ENCODE results near the gene BCAP31. TPM values are rescaled to one million over a fixed set of nuclear protein-coding genes. Genes with fewer than 3 reads are reported as not detected.
"Not testable (repeated sequence)": the region's sequence is repeated elsewhere in the genome, so short reads cannot be mapped to it uniquely, and the experiment has no call there.

BCAP31 gene
- total RNA-seq, 2 experiments from 2014 or later = 43.0 to 72.0 TPM

DNA sequence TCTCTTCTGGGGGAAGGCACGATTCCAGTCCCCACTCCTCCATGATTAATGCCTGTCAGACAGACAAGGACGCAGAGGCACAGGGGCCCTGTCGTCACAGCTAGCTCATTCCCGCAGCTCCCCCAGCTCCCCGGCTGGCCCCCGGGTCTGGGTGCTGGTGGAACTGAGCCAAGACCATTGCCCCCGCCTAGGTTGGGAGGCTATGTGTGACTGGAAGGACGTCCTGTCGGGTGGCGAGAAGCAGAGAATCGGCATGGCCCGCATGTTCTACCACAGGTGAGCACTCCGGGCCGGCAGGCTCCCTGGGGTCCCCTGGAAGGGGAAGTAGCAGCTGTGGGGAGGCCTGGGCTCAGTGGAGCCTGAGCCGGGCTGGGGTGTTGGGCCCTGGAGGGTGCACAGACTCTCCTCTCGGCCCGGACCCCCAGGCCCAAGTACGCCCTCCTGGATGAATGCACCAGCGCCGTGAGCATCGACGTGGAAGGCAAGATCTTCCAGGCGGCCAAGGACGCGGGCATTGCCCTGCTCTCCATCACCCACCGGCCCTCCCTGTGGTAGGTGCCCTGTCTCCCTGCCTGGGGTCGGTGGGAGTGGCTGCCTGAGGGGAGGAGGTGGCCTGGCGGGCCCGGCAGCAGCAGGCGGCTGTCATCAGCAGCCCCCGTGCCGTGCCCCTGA, 18.7 kb upstream of the BCAP31 start:
- DNase-seq (ENCODE audit: low spot score); intact Hi-C loops (cut with micrococcal nuclease; ENCODE audit: unreplicated experiment); H3K4me2 ChIP-seq (ENCODE audit: low read length); H3K4me3 ChIP-seq (ENCODE audit: low read depth, low read length, poor library complexity, severe bottlenecking); H3K27ac ChIP-seq (ENCODE audit: low read depth, low read length, poor library complexity, severe bottlenecking); CTCF ChIA-PET (ENCODE audit: unreplicated experiment); H3K4me1 ChIP-seq (ENCODE audit: insufficient read depth, low read length, poor library complexity, severe bottlenecking); H2AFZ ChIP-seq (ENCODE audit: low read length); H3K36me3 ChIP-seq (ENCODE audit: insufficient read depth, low read length); H3K9me2 ChIP-seq (ENCODE audit: insufficient read depth, low read length); H3K79me2 ChIP-seq (ENCODE audit: insufficient read depth, low read depth, low read length); H4K20me1 ChIP-seq (ENCODE audit: insufficient read depth, low read length); BruUV-seq (replicated peaks); POLR2A ChIA-PET; H3K9me3 ChIP-seq (ENCODE audit: low read length): not testable (repeated sequence)

DNA sequence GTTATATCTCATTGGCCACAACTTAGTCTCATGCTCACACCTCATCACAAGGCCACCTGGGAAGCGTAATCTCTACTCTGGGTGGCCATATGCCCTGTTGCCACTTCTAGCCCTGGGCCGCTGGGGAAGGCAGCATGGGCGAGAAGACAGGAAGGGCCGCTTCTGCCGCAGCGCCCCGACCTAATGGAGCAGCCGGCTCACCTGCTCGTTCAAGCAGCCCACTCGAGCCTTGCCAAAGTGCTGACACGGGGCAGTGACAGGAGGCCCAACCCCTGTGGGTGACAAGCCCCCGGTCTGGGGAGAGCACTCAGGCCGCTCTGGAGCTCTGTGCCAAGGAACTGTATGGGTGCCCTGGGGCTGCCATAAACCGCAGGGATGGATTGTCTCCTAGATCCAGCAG, 17.9 kb upstream of the BCAP31 start:
- BruUV-seq (replicated peaks); H2AFZ ChIP-seq (ENCODE audit: low read length); H3K4me3 ChIP-seq (ENCODE audit: low read depth, low read length, poor library complexity, severe bottlenecking); H4K20me1 ChIP-seq (ENCODE audit: insufficient read depth, low read length); H3K9me2 ChIP-seq (ENCODE audit: insufficient read depth, low read length); H3K4me1 ChIP-seq (ENCODE audit: insufficient read depth, low read length, poor library complexity, severe bottlenecking); CTCF ChIA-PET (ENCODE audit: unreplicated experiment); DNase-seq (ENCODE audit: low spot score); H3K4me2 ChIP-seq (ENCODE audit: low read length); intact Hi-C loops (cut with micrococcal nuclease; ENCODE audit: unreplicated experiment); H3K27ac ChIP-seq (ENCODE audit: low read depth, low read length, poor library complexity, severe bottlenecking); H3K36me3 ChIP-seq (ENCODE audit: insufficient read depth, low read length); H3K9me3 ChIP-seq (ENCODE audit: low read length); H3K79me2 ChIP-seq (ENCODE audit: insufficient read depth, low read depth, low read length); POLR2A ChIA-PET: not testable (repeated sequence)

DNA sequence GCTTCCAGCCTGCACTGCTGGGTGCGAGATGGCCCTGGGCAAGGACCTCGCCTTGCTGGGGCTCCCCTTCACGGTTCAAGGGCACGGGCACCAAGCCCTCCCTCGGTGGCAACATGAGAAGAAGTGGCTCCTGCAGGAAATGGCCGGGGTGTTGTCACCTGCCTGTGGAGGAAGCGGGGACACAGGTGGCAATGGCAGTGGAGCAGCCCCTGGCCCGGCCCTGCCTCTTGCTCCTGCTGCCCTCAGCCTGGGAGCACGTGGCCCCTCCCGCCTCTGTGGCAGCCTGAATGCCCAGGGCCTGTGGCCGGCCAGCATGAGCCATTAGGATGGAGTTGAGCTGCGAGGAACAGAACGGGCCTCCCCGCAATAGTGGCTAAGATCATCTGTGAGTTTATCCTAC, 17.3 kb upstream of the BCAP31 start:
- no TSS peak for BruUV-seq (replicated peaks)
- Histone ChIP-seq H3K4me3 (ENCODE audit: low read depth, low read length, poor library complexity, severe bottlenecking) (no peak overlapping the region), H3K36me3 (ENCODE audit: insufficient read depth, low read length) (no peaks in the 10 kb centered on the region), H3K4me2 (ENCODE audit: low read length) (no peak overlapping the region), H3K9me2 (ENCODE audit: insufficient read depth, low read length) (no peaks in the 10 kb centered on the region), H4K20me1 (ENCODE audit: insufficient read depth, low read length) (no peaks in the 10 kb centered on the region), H3K4me1 (ENCODE audit: insufficient read depth, low read length, poor library complexity, severe bottlenecking) (no peaks in the 10 kb centered on the region), H3K27ac (ENCODE audit: low read depth, low read length, poor library complexity, severe bottlenecking) (no peak overlapping the region), H3K9me3 (ENCODE audit: low read length) (no peaks in the 10 kb centered on the region), H3K79me2 (ENCODE audit: insufficient read depth, low read depth, low read length) (no peaks in the 10 kb centered on the region), H2AFZ (ENCODE audit: low read length) (no peak overlapping the region)
- ChIA-PET CTCF (ENCODE audit: unreplicated experiment) (no interaction called here), POLR2A (no interaction called here)
- DNase-seq (ENCODE audit: low spot score) = no peak
- intact Hi-C loops (cut with micrococcal nuclease; ENCODE audit: unreplicated experiment) = no loop called here
- no peak for TF ChIP-seq CTCF (conservative IDR thresholded peaks at IDR 0.05; ENCODE audit: low read length)
- no peak for TF ChIP-seq EZH2phosphoT487 (IDR thresholded peaks at IDR 0.05; ENCODE audit: borderline replicate concordance, low read depth, low read length)

- H3K4me1 ChIP-seq (ENCODE audit: insufficient read depth, low read length, poor library complexity, severe bottlenecking) = peaks cover under 1% of the 10 kb centered on the region
- CTCF ChIA-PET (ENCODE audit: unreplicated experiment) = no interaction called here
These were observed 16.5 kb upstream of the BCAP31 start for GRCh38 chrX:153740631-153741222.

More at GRCh38 chrX:153740631-153741222, 16.5 kb upstream of the BCAP31 start:
- no TSS peak for BruUV-seq (replicated peaks)
- Histone ChIP-seq H3K79me2 (ENCODE audit: insufficient read depth, low read depth, low read length) (no peaks in the 10 kb centered on the region), H3K36me3 (ENCODE audit: insufficient read depth, low read length) (no peaks in the 10 kb centered on the region), H3K4me2 (ENCODE audit: low read length) (no peak overlapping the region), H2AFZ (ENCODE audit: low read length) (no peak overlapping the region), H3K27ac (ENCODE audit: low read depth, low read length, poor library complexity, severe bottlenecking) (no peak overlapping the region), H3K4me3 (ENCODE audit: low read depth, low read length, poor library complexity, severe bottlenecking) (no peak overlapping the region), H3K9me2 (ENCODE audit: insufficient read depth, low read length) (no peaks in the 10 kb centered on the region), H4K20me1 (ENCODE audit: insufficient read depth, low read length) (no peaks in the 10 kb centered on the region), H3K9me3 (ENCODE audit: low read length) (no peaks in the 10 kb centered on the region)
- TF ChIP-seq CTCF (conservative IDR thresholded peaks at IDR 0.05; ENCODE audit: low read length) (no peak), EZH2phosphoT487 (IDR thresholded peaks at IDR 0.05; ENCODE audit: borderline replicate concordance, low read depth, low read length) (no peak)
- no peak for DNase-seq (ENCODE audit: low spot score)
- POLR2A ChIA-PET = no interaction called here
- intact Hi-C loops (cut with micrococcal nuclease; ENCODE audit: unreplicated experiment) = no loop called here

All from OCI-LY7 (cell line).